Measurements from ENCODE around the gene CXXC5. TPM values are rescaled to one million over a fixed set of nuclear protein-coding genes. Genes with fewer than 3 reads are reported as not detected.

The CXXC5 gene
- total and polyA plus RNA-seq, 9 donors: 4.4 to 35.7 (median 8.7) TPM

GRCh38 chr5:139650031-139650688 is 2.0 kb downstream of the CXXC5 start:
- intact Hi-C loops (cut with DNase I): no loop called here
- TF ChIP-seq CTCF (IDR thresholded peaks at IDR 0.05): peak in 1 of 3 donors; percentile 24
- no peak for TF ChIP-seq EP300 (IDR thresholded peaks at IDR 0.05)
- H3K9me3 ChIP-seq: no peaks in the 10 kb centered on the region
- H3K4me3 ChIP-seq: peak overlapping the region; percentile 49
- H3K27me3 ChIP-seq: peaks cover 2% of the 10 kb centered on the region
- no peaks in the 10 kb centered on the region for H3K36me3 ChIP-seq
- peak in 2 of 5 donors; percentile 25 to 39 for DNase-seq
- no peak overlapping the region for H3K27ac ChIP-seq
- 1 to 2% (median 1%) methylated on average over 37 to 48 of the region's 48 CpGs for WGBS, 3 donors
- peaks cover 16% of the 10 kb centered on the region for H3K4me1 ChIP-seq (ENCODE audit: insufficient read depth)

GRCh38 chr5:139650689-139651042 is 2.5 kb downstream of the CXXC5 start:
- peaks cover 2% of the 10 kb centered on the region for H3K27me3 ChIP-seq
- H3K4me3 ChIP-seq: peak overlapping the region; percentile 49
- peaks cover 18% of the 10 kb centered on the region for H3K4me1 ChIP-seq (ENCODE audit: insufficient read depth)
- peak in 1 of 5 donors; percentile 18 for DNase-seq
- H3K36me3 ChIP-seq: no peaks in the 10 kb centered on the region
- 13 to 24% (median 22%) methylated on average over 13 of the region's 13 CpGs for WGBS, 3 donors
- H3K27ac ChIP-seq: no peak overlapping the region
- intact Hi-C loops (cut with DNase I): no loop called here
- H3K9me3 ChIP-seq: no peaks in the 10 kb centered on the region
- TF ChIP-seq EP300 (IDR thresholded peaks at IDR 0.05): no peak
- no peak for TF ChIP-seq POLR2A (IDR thresholded peaks at IDR 0.05)
- TF ChIP-seq CTCF (IDR thresholded peaks at IDR 0.05): peak in 1 of 3 donors; percentile 1

- Histone ChIP-seq H3K36me3 (no peaks in the 10 kb centered on the region), H3K4me1 (ENCODE audit: insufficient read depth) (peaks cover 21% of the 10 kb centered on the region), H3K9me3 (no peaks in the 10 kb centered on the region), H3K4me3 (peak overlapping the region; percentile 49), H3K27ac (no peak overlapping the region), H3K27me3 (peaks cover 2% of the 10 kb centered on the region)
- intact Hi-C loops (cut with DNase I): no loop called here
- no peak for DNase-seq
- TF ChIP-seq CTCF (IDR thresholded peaks at IDR 0.05) (no peak), POLR2A (IDR thresholded peaks at IDR 0.05) (no peak), EP300 (IDR thresholded peaks at IDR 0.05) (no peak)
- 15 to 22% (median 20%) methylated on average over 12 to 14 of the region's 14 CpGs for WGBS, 3 donors
Measured at GRCh38 chr5:139651043-139651834, 3.1 kb downstream of the CXXC5 start.

- intact Hi-C loops (cut with DNase I): no loop called here
- H3K4me3 ChIP-seq: no peak overlapping the region
- H3K9me3 ChIP-seq: no peaks in the 10 kb centered on the region
- H3K36me3 ChIP-seq: no peaks in the 10 kb centered on the region
- no peak overlapping the region for H3K27ac ChIP-seq
- TF ChIP-seq EP300 (IDR thresholded peaks at IDR 0.05) (no peak), POLR2A (IDR thresholded peaks at IDR 0.05) (no peak), CTCF (IDR thresholded peaks at IDR 0.05) (no peak)
- peak in 4 of 5 donors; percentile 64 to 76 (median 68) for DNase-seq
- WGBS, 3 donors: 4 to 7% (median 5%) methylated on average over 23 of the region's 23 CpGs
- peaks cover 21% of the 10 kb centered on the region for H3K4me1 ChIP-seq (ENCODE audit: insufficient read depth)
- peaks cover 2% of the 10 kb centered on the region for H3K27me3 ChIP-seq
Measured at GRCh38 chr5:139651853-139652787, 4.0 kb downstream of the CXXC5 start.
